Activated CD4-positive, alpha-beta T cell treated with anti-CD3 and anti-CD28 coated beads for 36 hours (primary cell): ENCODE results near the gene C7orf33. TPM values are rescaled to one million over a fixed set of nuclear protein-coding genes. Genes with fewer than 3 reads are reported as not detected.

Experiments
- ATAC-seq: fragments of 200-7000 bp; cut with Tn5 transposase; one replicate; pipeline ENCODE4 v1.10.0; 2021; ENCODE audit warnings: mild to moderate bottlenecking, moderate library complexity
- CTCF ChIA-PET: fragments of 350-600 bp; sonication (Branson Sonifier 250); formaldehyde crosslinking; loops from one replicate; lab custom pipeline; 2021; ENCODE audit warnings: antibody characterized with exemption; lab: Charles Lee
- POLR2A ChIA-PET: fragments of 350-600 bp; sonication (Branson Sonifier 250); formaldehyde crosslinking; loops from one replicate; lab custom pipeline; 2021; ENCODE audit warnings: antibody characterized with exemption, inconsistent platforms; lab: Charles Lee
- DNase-seq: peaks from one replicate; pipeline ENCODE4 v3.0.0-alpha.2; 2020
- H3K27ac Mint-ChIP-seq: one replicate; pipeline ENCODE4 v1.8.0; 2021; ENCODE audit warnings: mixed read lengths
- H3K27me3 Mint-ChIP-seq: one replicate; pipeline ENCODE4 v1.8.0; 2021; ENCODE audit warnings: mixed read lengths
- H3K36me3 Mint-ChIP-seq: one replicate; pipeline ENCODE4 v1.8.0; 2021; ENCODE audit warnings: low read depth, mixed read lengths
- H3K4me1 Mint-ChIP-seq: one replicate; pipeline ENCODE4 v1.8.0; 2021; ENCODE audit warnings: mixed read lengths
- H3K4me3 Mint-ChIP-seq: one replicate; pipeline ENCODE4 v1.8.0; 2021; ENCODE audit warnings: mild to moderate bottlenecking, moderate library complexity, mixed read lengths
- H3K9me3 Mint-ChIP-seq: one replicate; pipeline ENCODE4 v1.8.0; 2021; ENCODE audit warnings: low read depth, mixed read lengths
- intact Hi-C, 2 experiments: fragments of 100-400 bp; cut with DNase I in 1 of 2; cut with micrococcal nuclease in 1 of 2; formaldehyde crosslinking; loops; one replicate each; pipeline versions ENCODE4 v1.14.2 to v1.15.1; 2022 to 2024; cut with DNase I, micrococcal nuclease
- total RNA-seq, 2 experiments: library from RNA; stranded (reverse); gene quantifications; one replicate each; pipeline ENCODE4 v1.2.3, GENCODE V29; 2021

Gene C7orf33
- total RNA-seq, 2 experiments from 2014 or later = not detected

- Mint-ChIP-seq H3K9me3 (no peaks in the 10 kb centered on the region), H3K4me1 (no peaks in the 10 kb centered on the region), H3K27ac (no peak overlapping the region), H3K36me3 (no peaks in the 10 kb centered on the region), H3K4me3 (no peak overlapping the region), H3K27me3 (no peaks in the 10 kb centered on the region)
- DNase-seq (no peak), ATAC-seq (no peak)
- POLR2A ChIA-PET = no interaction called here
- CTCF ChIA-PET = no interaction called here
- intact Hi-C loops = no loop called here
Observed at GRCh38 chr7:148664324-148664723, 73.8 kb downstream of the C7orf33 start.

- ChIA-PET CTCF (no interaction called here), POLR2A (no interaction called here)
- Mint-ChIP-seq H3K27me3 (no peaks in the 10 kb centered on the region), H3K9me3 (no peaks in the 10 kb centered on the region), H3K36me3 (no peaks in the 10 kb centered on the region), H3K4me1 (peaks cover 1% of the 10 kb centered on the region), H3K4me3 (no peak overlapping the region), H3K27ac (no peak overlapping the region)
- ATAC-seq (no peak), DNase-seq (no peak)
- intact Hi-C loops = no loop called here
Observed at GRCh38 chr7:148665221-148665620, 74.7 kb downstream of the C7orf33 start.

Other genes starting within 250 kb of the C7orf33 start
- 10 to 100 TPM; 72.7 to 76.7 TPM for gene CUL1, start 108.1 kb downstream of the C7orf33 start, total RNA-seq